ENCODE measurements around the gene PTGDR2.

PTGDR2 gene

GRCh38 chr11:60857378-60858232 is 1.9 kb upstream of the PTGDR2 start:
- peak; percentile 51 to 65 (median 53) for DNase-seq

- no peak for DNase-seq
Observed at GRCh38 chr11:60854847-60855725, 664 bp downstream of the PTGDR2 start.

DNA sequence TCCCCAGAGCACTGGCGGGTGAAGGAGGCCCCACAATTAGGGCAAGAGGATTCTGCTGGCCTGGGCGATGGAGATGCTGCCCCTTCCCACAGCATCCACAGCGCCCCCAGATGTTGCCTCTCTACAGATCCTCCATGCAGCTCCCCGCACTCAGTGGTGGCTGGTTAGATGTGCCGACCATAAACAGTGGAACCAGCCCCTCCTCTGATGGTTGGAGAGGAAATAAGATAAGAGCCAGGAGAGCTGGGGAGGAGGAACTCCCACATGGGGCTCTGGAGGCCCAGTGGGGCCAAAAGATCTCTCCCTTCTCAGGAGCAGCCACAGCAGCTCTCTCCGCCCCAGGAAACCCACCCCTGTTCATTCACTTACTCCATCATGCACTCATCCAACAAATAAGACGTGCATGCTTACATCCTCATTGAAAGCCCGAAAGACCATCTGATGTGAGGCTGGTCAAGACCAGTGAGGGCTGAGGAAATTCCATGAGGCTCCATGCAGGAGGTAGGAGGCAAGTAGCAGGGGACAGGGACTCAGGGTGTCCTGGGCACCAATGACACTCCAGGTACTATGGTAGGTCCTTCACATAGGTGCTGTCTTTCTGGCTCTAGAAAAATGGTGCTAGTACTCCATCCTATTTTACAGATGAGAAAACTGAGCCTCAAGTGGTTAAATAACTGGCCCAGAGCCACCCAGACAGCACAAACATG is 1.5 kb downstream of the PTGDR2 start:
- DNase-seq, result no peak

- no peak for DNase-seq
Observed at GRCh38 chr11:60852982-60853950, 2.5 kb downstream of the PTGDR2 start.

DNA sequence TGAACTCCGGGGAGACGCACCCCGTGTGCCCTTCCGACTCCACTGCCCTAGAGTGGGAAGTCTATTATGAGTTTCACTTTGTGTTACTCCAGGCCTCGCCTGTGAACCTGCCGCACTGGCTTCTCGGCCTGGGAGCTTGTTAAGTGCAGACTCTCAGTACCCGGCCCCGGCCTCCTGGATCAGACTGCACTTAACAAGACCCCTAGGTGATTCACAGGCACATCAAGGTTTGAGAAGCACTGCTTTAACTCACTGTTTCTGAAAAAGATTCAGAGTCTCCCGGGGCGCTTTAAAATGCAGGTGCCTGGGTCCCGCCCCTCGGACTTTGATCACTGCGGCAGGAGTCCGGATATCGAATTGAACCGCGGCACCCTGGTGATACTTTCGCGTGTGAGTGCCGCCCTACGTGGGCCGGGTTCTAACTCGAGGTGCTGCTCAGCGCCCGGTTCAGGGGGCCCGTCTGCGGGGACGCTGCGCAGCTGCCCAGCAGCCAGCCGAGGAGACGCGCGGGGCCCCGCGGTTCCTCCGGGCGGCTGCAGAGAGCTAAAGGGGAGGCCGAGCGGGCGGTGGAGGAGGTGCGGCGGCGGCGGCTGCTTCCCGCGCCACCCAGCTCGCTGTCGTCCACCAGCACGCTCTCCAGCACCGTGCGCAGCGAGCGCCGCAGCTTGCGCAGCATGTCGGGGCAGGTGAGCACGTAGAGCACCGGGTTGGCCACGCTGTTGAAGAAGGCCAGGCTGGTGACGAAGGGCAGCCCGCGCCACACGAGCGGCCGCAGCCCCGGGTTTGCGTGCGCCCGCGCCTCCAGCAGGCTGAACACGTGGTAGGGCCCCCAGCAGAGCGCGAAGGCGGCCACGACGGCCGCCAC is 3.4 kb downstream of the PTGDR2 start:
- DNase-seq, result no peak

- DNase-seq, result no peak
Observed at GRCh38 chr11:60851327-60852104, 4.2 kb downstream of the PTGDR2 start.

DNA sequence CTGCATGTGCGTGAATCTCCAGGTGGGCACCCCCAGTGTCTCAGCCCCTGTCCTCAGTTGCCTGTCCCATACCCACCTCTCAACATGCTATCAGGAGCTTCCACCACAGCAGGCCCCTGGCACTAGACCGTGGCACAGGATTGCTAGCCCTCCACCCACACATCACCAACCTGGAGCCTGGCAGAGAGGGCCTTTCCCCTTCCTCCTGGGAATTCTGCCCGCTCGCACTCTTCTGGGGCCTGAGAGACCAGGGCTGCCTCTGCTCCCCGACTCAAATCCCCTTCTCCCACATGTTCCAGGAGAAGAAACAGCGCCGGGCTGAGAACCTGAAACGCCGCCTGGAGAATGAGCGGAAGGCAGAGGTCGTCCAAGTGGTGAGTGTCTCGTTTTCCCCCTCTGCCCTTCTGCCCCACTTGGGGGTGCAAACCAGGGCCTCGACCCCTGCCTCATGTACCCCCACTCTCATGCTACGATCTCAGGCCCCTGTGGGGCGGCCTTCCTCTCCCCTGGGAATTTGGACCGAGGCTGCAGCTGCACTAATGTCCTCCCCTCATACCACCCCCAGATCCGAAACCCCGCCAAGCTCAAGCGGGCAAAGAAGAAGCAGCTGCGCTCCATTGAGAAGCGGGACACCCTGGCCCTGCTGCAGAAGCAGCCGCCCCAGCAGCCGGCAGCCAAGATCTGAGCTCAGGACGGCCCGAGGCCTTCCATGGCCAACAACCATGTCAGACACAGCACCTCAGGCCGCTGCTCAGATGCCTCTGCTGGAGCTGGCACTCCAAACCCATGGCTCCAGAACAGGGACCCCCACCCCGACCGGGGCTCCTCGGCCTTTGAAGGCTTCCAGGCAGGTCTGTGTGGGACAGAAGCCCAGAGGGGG is 5.9 kb downstream of the PTGDR2 start:
- DNase-seq, result no peak

DNA sequence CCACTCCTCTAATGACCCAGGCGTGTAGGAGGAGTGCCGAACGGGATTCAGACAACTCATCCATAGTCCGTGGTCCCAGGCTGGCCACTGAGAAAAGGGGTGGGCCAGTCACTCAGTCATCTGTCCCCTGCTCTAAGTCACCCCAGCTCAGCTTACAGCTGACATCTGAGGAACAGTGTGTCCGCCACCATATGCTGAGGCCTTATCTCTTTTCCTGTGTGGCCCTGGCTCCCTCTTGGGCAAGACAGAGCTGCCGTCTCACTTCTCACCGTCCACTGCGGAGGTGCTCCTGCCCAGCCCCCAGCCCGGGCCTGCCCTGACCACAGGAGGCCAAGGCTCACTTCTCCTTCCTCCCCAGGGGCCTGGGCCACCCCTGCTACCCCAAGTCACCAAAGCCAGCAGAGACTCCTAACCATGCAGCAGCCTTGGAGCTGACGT is 7.0 kb downstream of the PTGDR2 start:
- DNase-seq, result no peak

DNA sequence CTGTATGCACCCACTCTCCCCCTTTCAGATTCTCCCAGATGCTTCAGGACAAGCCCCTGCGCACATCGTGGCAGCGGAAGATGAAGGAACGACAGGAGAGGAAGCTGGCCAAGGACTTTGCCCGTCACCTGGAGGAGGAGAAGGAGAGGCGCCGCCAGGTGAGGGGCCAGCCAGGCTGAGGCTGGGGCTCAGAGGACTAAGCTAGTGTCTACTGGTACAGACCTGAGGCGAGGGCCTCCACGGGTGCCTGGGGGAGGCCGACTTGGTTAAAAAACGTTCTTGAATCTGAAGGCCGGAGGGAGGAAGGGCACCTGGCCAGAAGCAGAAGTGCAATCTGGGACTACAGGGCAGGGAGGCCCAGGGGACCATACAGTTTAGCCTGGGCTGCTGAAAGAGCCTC is 7.9 kb downstream of the PTGDR2 start:
- DNase-seq, result no peak

- DNase-seq, result no peak
Observed at GRCh38 chr11:60847281-60847680, 8.5 kb downstream of the PTGDR2 start.

- no peak for DNase-seq
Observed at GRCh38 chr11:60845338-60845737, 10.4 kb downstream of the PTGDR2 start.

DNA sequence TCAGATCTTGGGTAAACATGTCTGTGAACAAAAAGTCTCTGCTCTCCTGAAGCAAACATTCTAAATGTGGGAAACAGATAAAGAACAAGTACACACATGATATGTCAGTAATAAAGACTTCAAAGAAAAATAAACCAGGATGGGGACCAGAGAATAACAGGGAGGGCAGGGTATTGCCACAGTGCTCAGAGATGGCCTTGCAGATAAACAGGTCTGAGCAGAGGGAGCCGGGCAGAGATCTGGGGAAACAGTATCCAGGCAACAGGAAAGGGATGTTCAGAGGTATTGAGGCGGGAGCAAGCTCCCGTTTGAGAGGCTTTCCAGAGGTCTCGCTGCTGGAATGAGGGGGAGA is 10.9 kb downstream of the PTGDR2 start:
- DNase-seq, result no peak

DNA sequence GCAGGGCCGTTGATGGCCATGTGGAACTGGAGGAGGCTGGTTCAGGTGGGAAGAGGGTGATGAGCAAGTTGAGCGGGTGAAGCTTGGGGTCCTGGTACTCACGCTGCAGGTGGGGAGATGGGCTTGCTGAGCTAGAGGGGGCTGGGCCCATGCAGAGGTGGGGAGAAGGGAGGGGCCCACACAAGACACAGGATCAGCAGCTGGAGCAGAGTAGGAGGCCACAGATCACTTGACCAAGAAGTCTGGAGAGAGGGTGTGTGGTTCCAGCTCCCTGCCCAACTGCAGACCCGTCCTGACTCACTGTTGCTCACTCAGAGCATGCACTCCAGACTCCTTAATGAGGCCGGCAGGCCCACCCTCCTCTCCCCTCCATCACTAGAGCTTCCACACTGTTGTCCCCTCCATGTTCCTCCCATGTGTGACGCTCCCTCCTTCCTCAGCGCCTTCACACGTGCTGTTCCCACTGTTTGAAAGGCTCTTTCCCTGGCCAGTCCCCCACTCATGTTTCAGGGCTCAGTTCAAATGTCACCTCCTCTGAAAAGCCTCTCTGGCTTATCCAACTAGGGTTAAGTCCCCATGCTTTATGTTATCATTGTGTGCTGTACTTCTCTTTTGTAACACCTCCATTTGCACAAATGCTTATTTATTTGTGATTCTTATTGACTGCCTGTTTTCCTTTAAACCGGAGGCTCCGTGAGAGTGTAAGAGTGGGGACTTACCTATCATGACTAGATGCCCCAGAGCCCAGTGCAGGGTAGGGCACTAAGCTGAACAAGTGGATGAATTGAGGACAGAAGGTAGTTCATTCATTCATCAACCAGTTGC is 11.5 kb downstream of the PTGDR2 start:
- no peak for DNase-seq

GRCh38 chr11:60842668-60843600 is 12.8 kb downstream of the PTGDR2 start:
- DNase-seq, result peak; percentile 33 to 53 (median 36)

DNA sequence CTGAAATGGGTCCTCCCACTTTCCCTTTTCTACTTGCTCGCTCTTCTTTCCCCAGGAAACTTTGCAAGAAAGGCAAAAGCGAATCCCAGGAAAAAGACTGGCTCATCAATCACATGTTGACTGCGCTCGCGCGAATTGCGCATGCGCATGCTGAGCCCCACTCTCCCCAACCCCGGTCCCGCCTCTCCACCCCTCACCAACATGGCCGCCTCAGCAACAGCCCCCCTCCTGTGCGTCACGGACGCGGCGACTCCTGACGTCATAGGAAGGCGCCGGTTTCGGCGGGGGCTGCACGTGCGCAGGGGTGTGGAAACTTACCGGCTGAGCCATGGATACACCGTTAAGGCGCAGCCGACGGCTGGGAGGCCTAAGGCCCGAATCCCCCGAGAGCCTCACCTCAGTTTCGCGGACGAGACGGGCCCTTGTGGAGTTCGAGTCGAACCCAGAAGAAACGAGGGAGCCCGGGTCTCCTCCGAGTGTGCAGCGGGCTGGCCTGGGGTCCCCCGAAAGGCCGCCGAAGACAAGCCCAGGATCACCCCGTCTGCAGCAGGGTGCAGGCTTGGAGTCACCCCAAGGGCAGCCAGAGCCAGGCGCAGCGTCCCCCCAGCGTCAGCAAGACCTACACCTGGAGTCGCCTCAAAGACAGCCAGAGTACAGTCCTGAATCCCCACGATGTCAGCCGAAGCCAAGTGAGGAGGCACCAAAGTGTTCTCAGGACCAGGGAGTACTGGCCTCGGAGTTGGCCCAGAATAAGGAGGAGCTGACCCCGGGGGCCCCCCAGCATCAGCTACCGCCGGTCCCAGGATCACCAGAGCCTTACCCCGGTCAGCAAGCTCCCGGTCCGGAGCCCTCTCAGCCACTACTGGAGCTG is 13.7 kb downstream of the PTGDR2 start, which contains the start of gene CCDC86:
CCDC86 (plus strand) TSS at position 317 of the 871 bp plus-strand sequence; CDS start at position 329, 12 bp downstream.
- DNase-seq, result peak; percentile 96 to 98 (median 97)
